Epithelial cell of proximal tubule (primary cell): ENCODE data around the gene ZFTA. TPM values are rescaled to one million over a fixed set of nuclear protein-coding genes. Genes with fewer than 3 reads are reported as not detected.
"Not testable (repeated sequence)": the region's sequence is repeated elsewhere in the genome, so short reads cannot be mapped to it uniquely, and the experiment has no call there.

ENCODE experiments used
- DNase-seq: peaks from one replicate; pipeline ENCODE4 v3.0.0-alpha.2; 2011; ENCODE audit warnings: low read depth
- H3K4me3 ChIP-seq: 2 replicates; pipeline ENCODE4 v1.5.1; 2011; ENCODE audit warnings: low read depth, mild to moderate bottlenecking, low read length
- CTCF ChIP-seq: conservative IDR thresholded peaks from 2 replicates; pipeline ENCODE4 v1.5.1; 2012; ENCODE audit warnings: low read depth, mild to moderate bottlenecking, low read length
- total RNA-seq: library from RNA; depleted of rRNA; stranded (reverse); fragments of >200 nt; gene quantifications from 2 replicates; pipeline ENCODE4 v1.2.3, GENCODE V29; 2015

The ZFTA gene
- total RNA-seq, 1 donor from 2014 or later = 17.4 TPM

GRCh38 chr11:63813035-63813562 lies 44.5 kb upstream of the ZFTA start, which contains the start of gene SPINDOC:
TSS of gene SPINDOC (plus strand) at chr11:63813456. CDS start at chr11:63813687, 231 bp downstream.
- peak within 1 kb of the TSS; percentile 98 for H3K4me3 ChIP-seq
- DNase-seq = no peak
- no peak for TF ChIP-seq CTCF

- TF ChIP-seq CTCF = no peak
- no peak overlapping the region for H3K4me3 ChIP-seq
- DNase-seq = no peak
These were observed 42.9 kb upstream of the ZFTA start for GRCh38 chr11:63811522-63811921.

GRCh38 chr11:63810383-63810782 lies 41.8 kb upstream of the ZFTA start:
- H3K4me3 ChIP-seq, DNase-seq: not testable (repeated sequence)

- no peak for DNase-seq
- no peak overlapping the region for H3K4me3 ChIP-seq
- no peak for TF ChIP-seq CTCF
These were observed 37.4 kb upstream of the ZFTA start for GRCh38 chr11:63805844-63806415.

GRCh38 chr11:63804259-63804658 lies 35.7 kb upstream of the ZFTA start:
- TF ChIP-seq CTCF = no peak

GRCh38 chr11:63802637-63803414 lies 34.3 kb upstream of the ZFTA start:
- peak; percentile 44 for DNase-seq
- no peak overlapping the region for H3K4me3 ChIP-seq
- TF ChIP-seq CTCF = no peak

More at GRCh38 chr11:63804259-63804658, 35.7 kb upstream of the ZFTA start:
- no peak for DNase-seq
- no peak overlapping the region for H3K4me3 ChIP-seq

GRCh38 chr11:63800921-63801320 lies 32.3 kb upstream of the ZFTA start:
- H3K4me3 ChIP-seq = no peak overlapping the region
- no peak for TF ChIP-seq CTCF
- DNase-seq = no peak
